ENCODE data around the gene AP2A2. TPM values are rescaled to one million over a fixed set of nuclear protein-coding genes. Genes with fewer than 3 reads are reported as not detected.

The AP2A2 gene
- total and polyA plus RNA-seq, 11 donors, result 20.4 to 71.4 (median 36.5) TPM

DNA sequence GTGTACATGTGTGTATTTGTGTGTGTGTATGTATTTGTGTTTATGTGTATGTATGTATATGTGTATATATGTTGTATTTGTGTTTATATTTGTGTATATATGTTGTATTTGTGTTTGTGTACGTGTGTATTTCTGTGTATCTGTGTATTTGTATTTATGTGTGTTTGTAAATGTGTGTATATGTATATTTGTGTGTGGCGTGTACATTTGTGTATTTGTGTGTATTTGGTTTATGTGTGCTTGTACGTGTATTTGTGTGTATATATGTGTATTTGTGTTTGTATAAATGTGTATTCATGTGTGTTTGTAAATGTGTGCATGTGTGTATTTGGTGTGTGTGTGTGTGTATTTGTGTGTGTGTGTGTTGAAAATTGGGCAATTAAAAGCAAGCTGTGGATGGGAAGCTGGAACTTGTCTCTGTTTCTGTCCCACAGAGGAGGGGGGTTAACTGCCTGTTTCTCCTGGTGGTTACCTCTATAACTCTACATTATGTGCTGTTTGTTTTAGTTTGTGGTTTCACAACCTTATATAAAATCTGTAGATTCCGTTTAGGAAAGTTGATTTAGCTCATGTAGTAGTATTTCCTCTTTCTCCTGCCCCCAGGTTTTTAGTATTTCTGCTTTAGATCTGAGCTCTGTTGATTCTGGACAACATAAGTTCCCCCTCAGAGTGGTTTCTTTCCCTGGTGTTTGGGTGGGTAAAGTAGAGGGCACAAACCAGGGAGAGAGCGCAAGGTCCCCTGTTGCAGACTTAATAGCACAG is 28.9 kb downstream of the AP2A2 start:
- H3K36me3 ChIP-seq, result peaks cover 0 to 37% (median 9%) of the 10 kb centered on the region in 9 donors
- H3K27ac ChIP-seq, result no peak overlapping the region
- 82 to 86% (median 85%) methylated on average over 5 of the region's 5 CpGs for WGBS, 4 donors
- no peak for ATAC-seq
- TF ChIP-seq POLR2A (IDR thresholded peaks at IDR 0.05), result no peak
- TF ChIP-seq, protein P1, sequence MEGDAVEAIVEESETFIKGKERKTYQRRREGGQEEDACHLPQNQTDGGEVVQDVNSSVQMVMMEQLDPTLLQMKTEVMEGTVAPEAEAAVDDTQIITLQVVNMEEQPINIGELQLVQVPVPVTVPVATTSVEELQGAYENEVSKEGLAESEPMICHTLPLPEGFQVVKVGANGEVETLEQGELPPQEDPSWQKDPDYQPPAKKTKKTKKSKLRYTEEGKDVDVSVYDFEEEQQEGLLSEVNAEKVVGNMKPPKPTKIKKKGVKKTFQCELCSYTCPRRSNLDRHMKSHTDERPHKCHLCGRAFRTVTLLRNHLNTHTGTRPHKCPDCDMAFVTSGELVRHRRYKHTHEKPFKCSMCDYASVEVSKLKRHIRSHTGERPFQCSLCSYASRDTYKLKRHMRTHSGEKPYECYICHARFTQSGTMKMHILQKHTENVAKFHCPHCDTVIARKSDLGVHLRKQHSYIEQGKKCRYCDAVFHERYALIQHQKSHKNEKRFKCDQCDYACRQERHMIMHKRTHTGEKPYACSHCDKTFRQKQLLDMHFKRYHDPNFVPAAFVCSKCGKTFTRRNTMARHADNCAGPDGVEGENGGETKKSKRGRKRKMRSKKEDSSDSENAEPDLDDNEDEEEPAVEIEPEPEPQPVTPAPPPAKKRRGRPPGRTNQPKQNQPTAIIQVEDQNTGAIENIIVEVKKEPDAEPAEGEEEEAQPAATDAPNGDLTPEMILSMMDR (IDR thresholded peaks at IDR 0.05), result no peak
- H3K27me3 ChIP-seq, result no peaks in the 10 kb centered on the region
- intact Hi-C loops (cut with DNase I), result no loop called here
- no peak overlapping the region for H3K4me3 ChIP-seq
- peaks cover 0 to 6% (median 2%) of the 10 kb centered on the region in 12 donors for H3K9me3 ChIP-seq
- no peak for DNase-seq
- H3K4me1 ChIP-seq, result peaks cover 0 to 32% (median 10%) of the 10 kb centered on the region in 12 donors

DNA sequence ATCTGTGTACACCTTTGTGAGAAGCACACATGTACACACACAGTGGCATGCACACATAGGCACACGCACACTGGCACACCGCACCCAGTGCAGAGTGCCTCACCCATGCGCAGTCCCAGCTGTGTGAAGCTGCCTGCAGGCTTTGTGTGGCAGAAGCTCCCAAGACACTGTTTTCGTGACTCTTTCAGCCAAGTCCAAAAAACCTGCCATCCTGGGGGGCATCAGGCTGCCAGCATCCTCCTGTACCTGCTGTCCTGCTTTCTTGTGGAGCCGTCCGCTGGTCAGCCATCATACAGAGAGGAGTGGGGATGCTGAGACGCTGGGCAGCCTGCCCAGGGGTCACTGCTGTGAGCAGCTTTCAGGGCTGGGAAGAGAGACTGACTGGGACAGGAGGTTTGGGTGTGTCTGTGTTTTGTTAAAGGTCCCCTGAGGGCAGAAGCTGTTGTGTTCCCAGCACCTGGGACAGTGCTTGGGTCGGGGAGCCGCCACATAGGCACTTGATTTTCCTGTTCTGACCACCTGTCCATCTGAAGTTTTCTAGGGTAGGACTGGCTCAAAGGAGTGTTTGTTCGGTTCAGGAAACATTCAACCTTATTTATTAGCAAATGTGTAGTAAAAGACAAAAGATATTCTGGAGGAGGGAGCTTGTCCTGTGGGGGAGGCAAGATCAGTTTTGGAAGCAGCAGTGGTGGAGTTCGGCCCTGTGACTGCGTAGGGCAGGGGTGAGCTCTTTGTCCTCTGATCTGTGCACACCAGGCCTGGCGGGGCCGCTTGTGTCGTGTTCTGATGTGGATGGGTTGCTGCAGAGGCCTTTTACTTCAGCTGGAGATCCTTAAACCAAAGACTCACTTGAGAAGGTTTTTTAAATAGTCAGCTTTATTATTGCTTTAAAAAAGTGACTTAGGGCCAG is 29.7 kb downstream of the AP2A2 start:
- ATAC-seq, result peak in 2 of 4 donors; percentile 16

DNA sequence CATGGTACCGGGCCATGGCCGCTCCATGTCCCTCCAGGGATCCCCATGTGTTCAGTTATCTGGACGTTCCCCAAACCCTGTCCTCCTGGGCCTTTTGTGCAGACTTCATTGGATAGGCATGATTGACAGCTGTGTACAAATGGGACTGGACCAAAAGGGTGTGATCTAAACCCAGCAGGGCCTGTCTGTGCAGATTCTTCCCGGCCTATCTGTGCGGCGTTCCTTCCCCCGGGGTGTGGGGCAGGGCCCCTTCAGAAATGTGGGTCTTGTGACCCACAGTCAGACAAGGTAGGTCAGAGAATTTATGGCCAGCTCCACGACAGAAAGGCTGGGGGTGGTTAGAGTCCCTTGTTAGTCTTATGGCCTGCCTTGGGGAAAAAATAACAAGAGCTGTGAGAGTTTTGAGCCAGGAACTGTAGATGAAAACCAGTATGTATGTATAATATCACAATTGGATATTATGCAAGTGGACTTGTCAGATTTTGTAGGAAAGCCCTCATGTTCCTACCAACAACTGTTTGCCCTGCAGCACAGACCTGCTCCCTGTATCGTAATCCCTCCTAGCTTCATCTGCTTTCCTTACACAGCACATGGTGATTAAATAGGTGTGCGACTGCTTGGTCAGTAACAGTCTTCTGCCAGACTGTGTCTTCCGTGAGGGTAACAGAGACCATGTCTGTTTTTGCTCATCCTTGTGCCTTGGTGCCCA is 31.7 kb downstream of the AP2A2 start:
- ATAC-seq (no peak), DNase-seq (no peak)
- no peak overlapping the region for H3K4me3 ChIP-seq
- no peaks in the 10 kb centered on the region for H3K27me3 ChIP-seq
- no peak for TF ChIP-seq POLR2A (IDR thresholded peaks at IDR 0.05)
- TF ChIP-seq, protein P1 (IDR thresholded peaks at IDR 0.05), result no peak
- H3K36me3 ChIP-seq, result peaks cover 0 to 51% (median 29%) of the 10 kb centered on the region in 9 donors
- H3K27ac ChIP-seq, result no peak overlapping the region
- intact Hi-C loops (cut with DNase I), result no loop called here
- peaks cover 0 to 25% (median 10%) of the 10 kb centered on the region in 12 donors for H3K4me1 ChIP-seq
- 89 to 95% (median 92%) methylated on average over 11 of the region's 11 CpGs for WGBS, 4 donors
- H3K9me3 ChIP-seq, result no peaks in the 10 kb centered on the region

More for the DNA sequence above, 29.7 kb downstream of the AP2A2 start:
- Histone ChIP-seq H3K9me3 (no peaks in the 10 kb centered on the region), H3K4me1 (peaks cover 0 to 32% (median 10%) of the 10 kb centered on the region in 12 donors), H3K36me3 (peaks cover 0 to 43% (median 11%) of the 10 kb centered on the region in 9 donors), H3K27me3 (no peaks in the 10 kb centered on the region), H3K4me3 (no peak overlapping the region), H3K27ac (no peak overlapping the region)
- WGBS, 4 donors, result 72 to 81% (median 75%) methylated on average over 14 to 15 of the region's 15 CpGs
- DNase-seq, result no peak
- no peak for TF ChIP-seq POLR2A (IDR thresholded peaks at IDR 0.05)
- TF ChIP-seq, protein P1 (IDR thresholded peaks at IDR 0.05), result no peak
- intact Hi-C loops (cut with DNase I), result no loop called here
